HG02642 (cell line): Measurements from ENCODE around the gene ARHGDIG.
"Not testable (repeated sequence)": the region's sequence is repeated elsewhere in the genome, so short reads cannot be mapped to it uniquely, and the experiment has no call there.

Experiments used
- ATAC-seq: cut with Tn5 transposase; IDR thresholded peaks from one replicate; pipeline ENCODE4 v1.9.1; 2021; ENCODE audit warnings: mild to moderate bottlenecking; ENCODE audit not compliant: unreplicated experiment, poor library complexity

ARHGDIG gene

DNA sequence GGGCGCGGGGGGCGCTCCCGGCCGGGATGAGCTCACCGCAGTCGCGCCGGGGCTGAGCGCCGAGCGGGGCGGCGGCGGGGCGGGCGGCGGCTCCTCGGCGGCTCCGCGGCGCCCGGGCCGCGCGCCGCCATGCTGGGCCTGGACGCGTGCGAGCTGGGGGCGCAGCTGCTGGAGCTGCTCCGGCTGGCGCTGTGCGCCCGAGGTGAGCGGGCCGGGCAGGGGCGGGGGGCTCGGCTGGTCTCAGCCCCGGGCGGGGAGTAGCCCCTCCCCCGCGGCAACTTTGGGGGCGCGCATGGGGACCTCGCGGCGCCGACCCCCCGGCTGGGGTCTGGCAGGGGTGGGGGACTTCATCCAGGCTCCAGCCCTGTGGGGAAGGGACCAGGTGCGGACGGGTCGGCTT lies at the start of gene ARHGDIG:
TSS of gene ARHGDIG (plus strand) at position 40 of the 400 bp plus-strand sequence. CDS start at position 130, 90 bp downstream.
- no peak for ATAC-seq

- ATAC-seq, result no peak
Measured at GRCh38 chr16:230949-231348, 49.4 kb upstream of the ARHGDIG start.

DNA sequence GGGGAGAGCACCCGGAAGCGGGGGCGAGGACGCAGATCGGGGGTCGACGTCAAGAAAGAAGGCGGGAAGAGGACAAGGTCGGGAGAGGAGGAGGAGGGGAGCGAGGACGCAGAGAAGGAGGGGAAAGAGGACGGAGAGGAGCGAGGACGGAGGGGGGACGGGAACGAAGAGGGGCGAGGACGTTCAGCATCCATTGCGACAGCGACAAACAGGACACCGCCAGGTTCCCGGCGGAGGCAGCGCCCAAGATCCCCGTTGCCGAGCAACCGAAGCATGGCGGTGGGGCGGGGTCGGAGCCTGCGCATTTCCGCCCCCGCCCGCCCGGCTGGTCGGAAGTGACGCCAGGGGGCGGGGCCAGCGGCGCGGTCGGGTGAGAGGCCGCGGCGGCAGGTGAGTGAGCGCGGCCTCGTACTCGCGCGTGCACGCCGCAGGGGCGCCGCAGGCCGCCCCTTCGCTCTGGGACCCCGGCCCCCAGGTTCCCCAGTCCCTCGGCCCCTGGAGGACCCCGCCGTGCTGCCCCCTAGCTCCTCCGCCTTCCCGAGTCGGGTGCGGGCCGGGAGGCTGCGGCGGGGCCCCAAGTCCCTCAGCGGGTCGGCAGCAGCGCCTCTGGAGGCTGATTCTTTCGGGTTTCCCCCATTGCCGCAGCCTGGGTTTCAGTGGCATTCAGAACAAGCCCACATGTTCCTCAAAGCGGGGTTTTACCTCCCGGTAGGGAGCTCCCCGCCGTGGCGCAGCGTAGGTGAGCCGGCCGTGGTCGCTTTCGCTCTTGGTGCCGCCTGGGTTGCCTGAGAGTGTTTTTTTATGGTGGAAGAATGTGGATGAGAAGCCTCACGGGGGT lies 45.7 kb upstream of the ARHGDIG start, which contains the start of gene FAM234A:
TSS of gene FAM234A (plus strand) at position 354 of the 838 bp plus-strand sequence. CDS start 19,593 bp downstream, outside the sequence.
- ATAC-seq, result peak; percentile 87

GRCh38 chr16:239948-240277 lies 40.5 kb upstream of the ARHGDIG start:
- no peak for ATAC-seq

DNA sequence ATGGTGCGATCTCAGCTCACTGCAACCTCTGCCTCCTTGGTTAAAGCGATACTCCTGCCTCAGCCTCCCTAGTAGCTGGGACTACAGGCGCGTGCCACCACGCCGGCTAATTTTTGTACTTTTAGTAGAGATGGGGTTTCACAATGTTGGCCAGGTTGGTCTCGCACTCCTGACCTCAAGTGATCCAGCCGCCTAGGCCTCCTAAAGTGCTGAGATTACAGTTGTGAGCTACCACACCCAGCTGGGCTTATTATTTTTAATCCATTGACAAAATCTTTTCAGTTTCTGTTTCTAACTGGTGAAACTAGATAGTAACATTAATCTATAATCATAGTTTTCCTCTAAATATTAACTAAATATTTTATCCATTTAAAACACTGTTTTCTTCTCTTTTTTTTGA lies 39.8 kb upstream of the ARHGDIG start:
- no peak for ATAC-seq

DNA sequence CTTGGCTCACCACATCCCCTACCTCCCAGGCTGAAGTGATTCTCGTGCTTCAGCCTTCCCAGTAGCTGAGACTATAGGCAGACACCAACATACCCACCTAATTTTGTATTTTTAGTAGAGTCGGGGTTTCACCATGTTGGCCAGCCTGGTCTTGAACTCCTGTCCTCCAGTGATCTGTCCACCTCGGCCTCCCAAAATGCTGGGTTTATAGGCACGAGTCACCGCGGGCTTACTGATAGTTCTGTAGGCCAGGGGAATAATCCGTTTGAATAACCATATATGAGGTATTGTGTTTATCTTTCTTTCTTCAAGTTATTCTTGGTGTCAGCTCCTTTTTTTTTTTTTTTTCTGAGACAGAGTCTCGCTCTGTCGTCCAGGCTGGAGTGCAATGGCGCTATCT lies 38.1 kb upstream of the ARHGDIG start:
- ATAC-seq, result no peak

DNA sequence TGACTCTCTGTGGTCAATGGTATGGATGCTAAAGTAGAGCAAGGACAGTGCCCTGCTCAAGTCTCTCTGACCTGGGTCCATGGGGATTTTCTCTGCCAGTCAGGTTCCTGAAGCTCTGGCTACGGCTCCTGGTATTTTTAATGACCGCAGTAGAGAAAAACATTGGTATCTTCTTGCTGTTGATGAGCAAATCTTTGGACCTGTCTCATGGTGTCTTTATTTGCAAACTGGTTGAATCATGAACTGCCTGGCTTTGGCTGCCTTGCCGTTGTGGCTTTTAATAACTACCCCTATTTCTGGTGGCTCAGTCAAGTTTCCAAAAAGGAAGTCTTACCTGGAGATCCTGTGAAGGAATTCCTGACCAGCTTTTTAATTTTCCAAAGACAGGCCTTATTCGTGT lies 37.0 kb upstream of the ARHGDIG start:
- ATAC-seq, result no peak

DNA sequence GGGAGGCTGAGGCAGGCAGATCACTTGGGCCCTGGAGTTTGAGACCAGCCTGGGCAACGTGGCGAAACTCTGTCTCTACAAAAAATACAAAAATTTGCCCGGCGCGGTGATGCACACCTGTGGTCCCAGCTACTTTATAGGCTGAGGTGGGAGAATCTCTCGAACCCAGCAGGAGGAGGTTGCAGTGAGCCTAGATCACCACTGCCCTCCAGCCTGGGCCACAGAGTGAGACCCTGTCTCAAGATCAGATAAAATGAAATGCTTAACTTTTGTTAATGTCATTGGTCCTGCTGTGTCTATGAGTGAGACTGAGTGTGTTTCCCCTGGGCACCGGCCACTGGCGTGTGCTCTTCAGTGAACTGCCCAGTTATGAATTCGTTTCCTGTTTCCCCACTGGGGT lies 35.3 kb upstream of the ARHGDIG start:
- ATAC-seq, result no peak

- no peak for ATAC-seq
Measured at GRCh38 chr16:247027-247426, 33.4 kb upstream of the ARHGDIG start.

DNA sequence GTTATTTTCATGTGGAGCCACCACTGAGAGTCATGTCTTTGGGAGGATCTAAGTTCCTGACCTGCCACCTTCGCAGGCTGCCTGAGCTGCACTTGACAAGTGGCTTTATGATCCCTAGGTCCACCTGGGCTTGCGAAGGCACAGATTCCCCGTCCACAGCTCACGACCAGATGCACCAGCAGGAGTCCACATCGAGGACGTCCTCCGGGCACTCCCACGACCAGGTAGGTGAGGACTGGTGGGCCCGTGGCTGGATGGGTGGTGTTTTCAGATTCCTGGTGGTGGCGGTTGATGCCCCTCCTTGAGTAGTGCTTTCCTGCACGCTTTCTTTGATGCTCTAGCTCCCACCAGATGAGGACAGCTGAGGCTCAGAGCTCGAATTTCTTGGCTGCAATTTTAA lies 31.0 kb upstream of the ARHGDIG start:
- ATAC-seq, result no peak

- ATAC-seq, result no peak
Measured at GRCh38 chr16:252366-253337, 27.7 kb upstream of the ARHGDIG start.

- ATAC-seq, result no peak
Measured at GRCh38 chr16:253833-254232, 26.6 kb upstream of the ARHGDIG start.

GRCh38 chr16:254461-254860 lies 25.9 kb upstream of the ARHGDIG start:
- no peak for ATAC-seq

DNA sequence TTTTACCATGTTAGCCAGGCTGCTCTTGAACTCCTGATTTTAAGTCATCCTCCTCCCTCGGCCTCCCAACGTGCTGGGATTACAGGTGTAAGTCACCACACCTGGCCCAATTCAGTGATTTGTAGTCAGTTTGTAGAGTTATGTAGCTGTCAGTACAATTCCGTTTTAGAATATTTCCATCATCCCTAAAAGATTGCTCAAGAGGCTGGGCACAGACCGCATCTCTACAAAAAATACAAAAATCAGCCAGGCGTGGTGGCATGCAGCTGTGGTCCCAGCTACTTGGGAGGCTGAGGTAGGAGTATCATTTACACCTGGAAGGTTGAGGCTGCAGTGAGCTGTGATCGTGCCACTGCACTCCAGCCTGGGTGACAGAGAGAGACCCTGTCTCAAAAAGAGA lies 25.2 kb upstream of the ARHGDIG start:
- no peak for ATAC-seq

DNA sequence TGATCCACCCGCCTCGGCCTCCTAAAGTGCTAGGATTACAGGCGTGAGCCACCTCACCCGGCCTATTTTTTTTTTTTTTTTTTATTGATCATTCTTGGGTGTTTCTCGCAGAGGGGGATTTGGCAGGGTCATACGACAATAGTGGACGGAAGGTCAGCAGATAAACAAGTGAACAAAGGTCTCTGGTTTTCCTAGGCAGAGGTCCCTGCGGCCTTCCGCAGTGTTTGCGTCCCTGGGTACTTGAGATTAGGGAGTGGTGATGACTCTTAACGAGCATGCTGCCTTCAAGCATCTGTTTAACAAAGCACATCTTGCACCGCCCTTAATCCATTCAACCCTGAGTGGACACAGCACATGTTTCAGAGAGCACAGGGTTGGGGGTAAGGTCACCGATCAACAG lies 22.3 kb upstream of the ARHGDIG start:
- not testable (repeated sequence) for ATAC-seq

DNA sequence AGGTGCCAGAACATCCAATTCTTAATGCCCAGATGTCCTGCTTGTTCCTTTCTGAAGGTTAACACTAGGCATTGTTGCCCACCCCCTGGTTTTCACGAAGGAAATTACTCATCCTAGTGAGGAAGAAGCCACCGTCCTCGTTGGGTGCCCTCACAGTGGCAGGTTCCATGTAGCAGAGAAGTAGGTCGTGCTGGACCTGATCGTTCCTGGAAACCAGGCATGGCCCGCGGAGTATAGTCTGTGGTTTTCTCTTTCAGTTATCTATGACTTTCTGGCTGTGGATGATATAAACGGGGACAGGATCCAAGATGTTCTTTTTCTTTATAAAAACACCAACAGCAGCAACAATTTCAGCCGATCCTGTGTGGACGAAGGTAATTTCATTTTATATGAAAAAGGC lies 21.2 kb upstream of the ARHGDIG start:
- ATAC-seq, result no peak

- ATAC-seq, result no peak
Measured at GRCh38 chr16:259814-260253, 20.6 kb upstream of the ARHGDIG start.

DNA sequence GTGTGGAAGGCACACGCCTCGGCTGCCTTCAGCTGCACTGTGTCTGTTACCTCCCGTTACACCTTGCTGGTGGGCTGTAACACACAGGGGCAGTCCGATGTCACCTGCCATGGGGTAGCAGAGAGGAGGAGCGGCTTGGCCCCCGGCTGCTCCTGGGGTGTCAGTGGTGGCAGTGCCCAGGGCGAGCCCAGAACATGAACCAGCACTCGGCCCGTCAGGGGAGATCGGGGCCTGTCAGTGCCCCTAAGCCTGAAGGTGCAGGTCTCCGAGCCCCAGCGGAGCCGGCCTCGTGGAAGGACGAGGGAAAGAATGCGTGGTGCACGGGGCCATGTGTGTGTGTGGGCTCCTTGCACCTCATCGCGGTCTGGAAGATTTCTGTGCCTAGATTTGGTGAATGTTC lies 20.1 kb upstream of the ARHGDIG start:
- ATAC-seq, result no peak

- no peak for ATAC-seq
Measured at GRCh38 chr16:261031-261691, 19.2 kb upstream of the ARHGDIG start.

DNA sequence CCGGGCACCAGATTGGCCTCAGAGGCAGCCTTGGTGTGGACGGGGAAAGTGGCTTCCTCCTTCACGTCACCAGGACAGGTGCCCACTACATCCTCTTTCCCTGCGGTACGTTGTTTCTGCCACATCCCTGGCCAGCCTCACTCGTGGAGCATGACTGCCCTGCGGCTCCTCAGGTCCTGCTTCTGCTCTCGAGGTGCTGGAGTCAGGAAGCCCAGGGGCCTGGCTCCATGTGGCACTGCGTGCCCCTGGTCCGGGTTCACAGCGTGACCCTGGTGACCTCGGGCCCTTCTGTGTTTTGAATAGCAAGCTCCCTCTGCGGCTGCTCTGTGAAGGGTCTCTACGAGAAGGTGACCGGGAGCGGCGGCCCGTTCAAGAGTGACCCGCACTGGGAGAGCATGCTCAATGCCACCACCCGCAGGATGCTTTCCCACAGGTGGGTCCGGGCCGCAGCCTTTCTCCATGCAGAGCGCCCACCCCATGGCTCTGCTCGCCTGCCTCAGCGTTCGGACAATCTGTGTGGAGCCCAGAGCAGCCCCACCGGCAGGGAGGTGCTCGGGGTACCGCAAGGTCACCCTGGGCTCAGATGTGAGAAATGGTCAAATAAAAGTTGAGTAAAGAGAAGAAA lies 18.2 kb upstream of the ARHGDIG start:
- no peak for ATAC-seq
